ENCODE data around the gene TIMM10.

DNA sequence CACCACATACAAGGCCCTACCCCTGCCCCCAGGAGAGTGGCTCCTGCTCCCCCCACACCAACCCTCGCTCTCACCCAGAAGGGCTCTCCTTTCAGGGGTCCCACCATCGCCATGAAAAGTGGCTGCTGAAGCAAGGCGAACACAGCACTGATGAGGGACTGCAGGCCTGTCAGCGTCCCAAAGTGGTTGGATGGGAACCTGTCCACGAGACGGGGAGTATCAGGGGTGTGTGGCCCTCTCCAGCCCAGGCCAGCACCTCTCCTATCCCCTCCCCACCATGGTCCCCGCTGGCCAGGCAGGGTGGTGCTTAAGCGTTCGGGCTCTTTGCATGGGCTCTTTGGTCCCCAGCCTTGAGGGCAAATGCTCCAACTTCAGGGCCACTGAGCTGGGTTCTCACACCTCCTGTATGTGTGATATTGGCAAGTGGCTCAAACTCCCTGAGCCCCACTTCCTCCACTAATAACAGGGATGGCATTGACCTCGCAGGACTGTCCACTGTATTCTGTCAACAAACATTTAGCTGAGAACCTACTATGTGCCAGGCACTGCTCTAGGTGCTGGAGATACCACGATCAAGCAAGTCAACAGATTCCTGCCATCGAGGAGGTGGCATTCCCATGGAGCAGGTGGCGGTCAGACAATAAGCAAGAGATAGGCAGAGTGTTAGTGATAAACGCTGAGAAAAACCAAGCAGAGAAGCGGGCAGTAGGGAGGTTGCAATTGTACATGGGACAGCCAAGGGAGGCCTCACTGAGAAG lies 43.4 kb downstream of the TIMM10 start:
- TF ChIP-seq, protein P1, sequence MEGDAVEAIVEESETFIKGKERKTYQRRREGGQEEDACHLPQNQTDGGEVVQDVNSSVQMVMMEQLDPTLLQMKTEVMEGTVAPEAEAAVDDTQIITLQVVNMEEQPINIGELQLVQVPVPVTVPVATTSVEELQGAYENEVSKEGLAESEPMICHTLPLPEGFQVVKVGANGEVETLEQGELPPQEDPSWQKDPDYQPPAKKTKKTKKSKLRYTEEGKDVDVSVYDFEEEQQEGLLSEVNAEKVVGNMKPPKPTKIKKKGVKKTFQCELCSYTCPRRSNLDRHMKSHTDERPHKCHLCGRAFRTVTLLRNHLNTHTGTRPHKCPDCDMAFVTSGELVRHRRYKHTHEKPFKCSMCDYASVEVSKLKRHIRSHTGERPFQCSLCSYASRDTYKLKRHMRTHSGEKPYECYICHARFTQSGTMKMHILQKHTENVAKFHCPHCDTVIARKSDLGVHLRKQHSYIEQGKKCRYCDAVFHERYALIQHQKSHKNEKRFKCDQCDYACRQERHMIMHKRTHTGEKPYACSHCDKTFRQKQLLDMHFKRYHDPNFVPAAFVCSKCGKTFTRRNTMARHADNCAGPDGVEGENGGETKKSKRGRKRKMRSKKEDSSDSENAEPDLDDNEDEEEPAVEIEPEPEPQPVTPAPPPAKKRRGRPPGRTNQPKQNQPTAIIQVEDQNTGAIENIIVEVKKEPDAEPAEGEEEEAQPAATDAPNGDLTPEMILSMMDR (IDR thresholded peaks at IDR 0.05): no peak
- TF ChIP-seq REST (IDR thresholded peaks at IDR 0.05; ENCODE audit: insufficient read depth in 1 of 2, low read depth in 2 of 2, low read length in 1 of 2) (no peak), POLR2AphosphoS5 (IDR thresholded peaks at IDR 0.05; ENCODE audit: low read depth, low read length) (no peak), TCF7L2 (IDR thresholded peaks at IDR 0.05; ENCODE audit: low read depth, low read length) (no peak), SIN3A (IDR thresholded peaks at IDR 0.05; ENCODE audit: borderline replicate concordance, insufficient read depth, low read depth, low read length) (no peak)
